A549 treated with Hydrocortisone at 1 μM for 4 hours (cell line): ENCODE results near the gene RAMP1. TPM values are rescaled to one million over a fixed set of nuclear protein-coding genes. Genes with fewer than 3 reads are reported as not detected.

Experiments used
- total RNA-seq: library from RNA; stranded (reverse); fragments of 200-300 nt; extraction: Qiagen RNA extraction; gene quantifications from 5 replicates; pipeline ENCODE4 v1.2.3, GENCODE V29; 2022

Gene RAMP1
- 0.15 TPM in 1 of 5 replicates, not detected in the others for total RNA-seq

GRCh38 chr2:237859533-237860272 lies at the start of gene RAMP1:
Gene RAMP1 (plus strand): TSS chr2:237859623. CDS start chr2:237859676, 53 bp downstream.

Other genes starting within 250 kb of the RAMP1 start
- 67.5 to 115 TPM (median 85.7 TPM) in 5 replicates for gene LRRFIP1, start 232.0 kb upstream of the RAMP1 start, total RNA-seq
- 0.16 to 0.30 TPM (median 0.21 TPM) in 5 replicates for gene RBM44, start 60.8 kb upstream of the RAMP1 start, total RNA-seq
- gene UBE2F, start 107.4 kb downstream of the RAMP1 start, total RNA-seq = 46.1 to 55.2 TPM (median 52.6 TPM) in 5 replicates
- 18.1 to 22.4 TPM (median 20.4 TPM) in 5 replicates for gene SCLY, start 201.4 kb downstream of the RAMP1 start, total RNA-seq
- 0.10 to 0.38 TPM (median 0.13 TPM) in 5 replicates for gene ESPNL, start 240.7 kb downstream of the RAMP1 start, total RNA-seq